Fibroblast of gingiva (primary cell): Measurements from ENCODE around the gene LTB4R2.
"Not testable (repeated sequence)": the region's sequence is repeated elsewhere in the genome, so short reads cannot be mapped to it uniquely, and the experiment has no call there.

ENCODE experiments used
- DNase-seq: peaks from one replicate; pipeline ENCODE4 v3.0.0-alpha.2; 2011; ENCODE audit warnings: low read depth

The LTB4R2 gene

DNA sequence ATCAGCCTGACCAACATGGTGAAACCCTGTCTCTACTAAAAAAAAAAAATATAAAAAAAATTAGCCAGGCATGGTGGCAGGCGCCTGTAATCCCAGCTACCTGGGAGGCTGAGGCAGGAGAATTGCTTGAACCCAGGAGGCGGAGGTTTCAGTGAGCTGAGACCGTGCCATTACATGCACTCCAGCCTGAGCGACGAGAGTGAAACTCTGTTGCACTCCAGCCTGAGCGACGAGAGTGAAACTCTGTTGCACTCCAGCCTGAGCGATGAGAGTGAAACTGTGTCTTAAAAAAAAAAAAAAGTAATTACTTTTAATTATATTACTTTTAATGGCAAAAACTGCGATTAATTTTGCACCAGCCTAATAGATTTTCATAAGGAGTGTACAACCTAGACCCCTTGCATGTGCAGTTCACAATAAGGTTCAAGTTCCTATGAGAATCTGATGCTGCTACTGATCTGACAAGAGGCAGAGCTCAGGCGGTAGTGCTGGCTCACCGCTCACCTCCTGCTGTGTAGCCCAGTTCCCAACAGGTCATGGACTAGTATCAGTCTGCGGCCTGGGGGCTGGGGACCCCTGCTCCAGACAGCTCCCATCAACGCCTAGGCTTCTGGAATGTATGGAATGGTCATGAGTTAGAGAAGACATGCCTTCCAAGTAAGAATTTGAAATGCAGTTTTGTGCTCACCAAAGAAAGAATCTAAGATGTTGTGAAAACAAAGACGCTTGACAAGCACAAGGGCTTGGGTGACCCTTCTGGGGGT, 11.5 kb downstream of the LTB4R2 start:
- no peak for DNase-seq

DNA sequence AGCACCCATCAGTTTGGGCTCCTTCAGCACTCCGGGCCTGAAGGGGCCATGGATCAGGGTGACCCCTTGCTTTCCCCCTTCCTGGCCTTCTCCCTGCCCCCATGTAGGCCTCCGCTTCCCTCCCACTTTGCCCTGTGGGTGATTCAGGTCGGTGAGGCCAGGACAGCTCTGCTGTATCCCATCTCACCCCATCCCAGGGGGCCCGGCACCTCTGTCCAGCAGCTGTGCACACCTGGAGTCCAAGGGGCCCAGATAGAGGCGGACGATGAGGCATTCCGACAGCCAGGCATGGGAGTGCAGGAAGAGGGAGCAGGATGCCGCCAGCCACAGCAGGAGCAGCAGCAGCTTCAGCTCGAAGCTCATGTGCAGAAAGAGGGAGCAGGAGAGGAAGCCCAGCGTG, 12.7 kb downstream of the LTB4R2 start:
- no peak for DNase-seq

DNA sequence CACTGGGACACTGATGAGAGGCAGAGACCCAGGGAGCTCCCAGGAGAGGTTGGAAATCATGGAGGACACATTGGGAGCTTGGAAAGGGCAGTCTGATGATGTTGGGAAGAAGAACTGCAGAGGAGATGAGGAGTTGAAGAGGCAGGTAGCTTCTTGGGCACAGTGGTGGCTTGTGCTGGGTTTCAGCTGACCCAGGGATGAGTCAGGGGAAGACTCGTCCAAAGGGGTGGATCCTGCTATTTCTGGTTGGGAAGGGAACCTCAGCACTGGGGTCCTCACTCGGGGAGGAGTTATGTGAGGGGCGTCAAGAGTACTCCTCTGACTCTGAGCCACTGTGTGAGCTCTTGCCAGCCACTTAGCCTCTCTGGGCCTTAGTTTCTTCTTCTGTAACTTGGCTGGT, 13.4 kb downstream of the LTB4R2 start:
- no peak for DNase-seq

DNA sequence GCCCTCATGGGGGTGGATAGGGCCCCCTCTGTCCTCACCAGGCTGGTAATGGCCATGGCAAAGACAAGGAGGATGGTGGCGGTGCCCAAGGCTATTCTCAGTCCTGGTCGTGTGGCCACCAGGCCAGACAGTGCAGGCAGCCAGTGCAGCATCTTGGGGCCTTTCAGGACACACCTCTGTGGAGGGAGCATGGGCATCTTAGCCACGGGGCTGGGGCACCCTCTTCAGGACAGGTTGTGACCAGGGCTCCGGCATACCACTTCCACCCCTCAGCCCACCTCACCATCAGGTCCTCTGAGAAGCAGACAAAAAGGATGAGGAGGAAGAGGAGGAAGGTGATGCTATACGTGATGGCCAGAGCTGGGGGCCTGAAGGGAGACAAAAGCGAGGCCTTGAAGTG, 14.1 kb downstream of the LTB4R2 start:
- DNase-seq, result no peak

DNA sequence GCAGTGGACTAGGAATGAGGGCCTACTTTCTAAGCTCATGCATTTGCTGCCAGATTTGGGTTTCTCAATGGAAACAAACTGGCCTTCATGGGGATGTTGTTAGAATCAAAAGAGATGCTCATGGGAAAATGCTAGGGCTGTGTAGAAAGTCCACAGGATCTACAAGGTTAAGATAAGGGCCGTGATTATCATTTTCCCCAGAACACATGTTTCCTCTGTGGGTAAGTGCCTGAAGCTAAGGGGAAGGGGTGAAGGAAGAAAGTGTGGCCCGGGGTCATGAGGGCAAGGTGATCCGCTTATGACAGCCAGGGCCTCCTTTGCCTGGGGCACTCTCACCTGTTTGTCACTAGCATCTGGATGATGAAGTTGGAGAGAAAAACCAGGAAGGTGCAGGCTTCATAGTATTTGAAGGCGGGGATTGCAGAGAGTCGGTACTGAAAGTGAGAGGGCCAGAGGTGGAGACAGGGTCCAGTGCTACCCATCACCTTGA, 15.1 kb downstream of the LTB4R2 start:
- no peak for DNase-seq

DNA sequence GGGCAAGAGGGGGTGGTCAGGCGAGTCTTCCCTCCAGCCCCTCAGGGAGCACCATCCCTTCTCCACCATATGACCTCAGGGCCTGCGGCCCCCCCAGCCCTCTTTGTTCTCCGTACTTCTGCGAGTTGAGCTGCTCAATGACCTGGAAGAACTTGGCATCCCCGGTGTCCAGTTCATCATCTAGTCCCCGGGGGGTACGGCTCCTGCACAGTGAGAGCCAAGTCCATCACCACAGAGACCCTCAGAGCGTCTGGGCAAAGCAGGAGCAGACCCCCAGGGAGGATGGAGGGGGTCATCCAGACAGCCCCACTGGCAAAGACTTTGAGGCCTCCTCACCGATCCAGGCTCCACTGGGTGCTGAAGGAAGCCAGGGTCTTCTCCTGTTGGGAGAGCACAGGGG, 16.0 kb downstream of the LTB4R2 start:
- DNase-seq, result no peak

DNA sequence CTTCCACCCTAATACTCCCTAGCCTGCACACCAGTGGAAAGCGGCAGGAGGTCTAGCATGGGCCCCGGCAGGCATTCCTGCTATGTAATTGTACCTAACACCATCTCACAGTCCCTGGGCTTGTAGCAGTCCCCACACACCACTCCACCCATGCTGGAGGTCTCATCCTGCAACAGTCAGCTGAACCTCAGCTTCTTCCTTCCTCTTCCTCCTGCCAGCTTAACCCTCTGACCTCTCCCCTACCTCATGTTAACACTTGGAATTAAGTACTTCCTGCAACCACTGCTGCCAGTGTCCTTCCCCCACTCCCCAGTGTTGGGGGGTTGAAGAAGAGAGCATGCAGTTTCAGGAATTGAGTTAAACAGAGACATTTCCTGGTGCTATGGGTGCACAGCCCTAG, 17.4 kb downstream of the LTB4R2 start:
- no peak for DNase-seq

DNA sequence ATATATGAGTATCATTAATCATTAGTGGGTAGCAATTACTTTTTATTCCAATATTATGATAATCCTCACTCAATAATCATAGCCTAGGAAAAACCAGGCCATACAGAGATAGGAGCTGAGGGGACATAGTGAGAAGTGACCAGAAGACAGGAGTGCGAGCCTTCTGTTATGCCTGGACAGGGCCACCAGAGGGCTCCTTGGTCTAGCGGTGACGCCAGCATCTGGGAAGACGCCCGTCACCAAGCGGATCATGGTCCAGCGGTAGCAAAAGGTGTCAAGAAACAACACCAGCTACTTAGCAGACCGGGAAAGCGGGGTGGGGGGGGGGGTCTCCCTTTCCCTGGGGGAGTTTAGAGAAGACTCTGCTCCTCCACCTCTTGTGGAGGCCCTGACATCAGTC, 18.0 kb downstream of the LTB4R2 start:
- DNase-seq, result not testable (repeated sequence)

DNA sequence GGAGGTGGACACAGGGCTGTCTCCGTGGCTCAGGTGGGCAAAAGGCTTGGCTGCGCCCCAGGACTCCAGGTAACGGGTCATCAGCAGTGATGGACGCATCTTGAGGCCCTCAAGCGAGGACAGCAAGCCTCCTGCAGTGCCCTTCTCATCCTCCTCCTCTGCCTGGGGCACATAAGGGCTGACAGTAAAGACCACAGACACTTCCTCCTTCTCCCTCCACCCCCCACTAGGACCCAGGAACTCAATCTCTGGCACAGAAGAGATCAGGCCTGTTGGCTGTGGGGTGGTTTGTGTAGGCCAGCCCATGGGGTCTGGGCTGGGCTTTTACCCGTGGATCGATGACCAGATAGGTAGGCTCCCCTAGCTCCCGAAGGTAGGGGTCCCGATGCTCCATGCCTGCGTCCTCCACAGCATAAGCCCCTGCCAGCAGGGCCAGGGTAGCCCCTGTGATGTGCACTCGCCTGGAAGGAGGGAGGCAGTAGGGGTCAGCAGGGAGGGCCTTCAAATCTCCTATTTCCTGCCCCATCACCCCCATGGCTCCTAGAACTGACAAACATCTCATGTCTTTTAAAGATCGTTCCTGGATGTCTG, 19.2 kb downstream of the LTB4R2 start:
- DNase-seq, result no peak

DNA sequence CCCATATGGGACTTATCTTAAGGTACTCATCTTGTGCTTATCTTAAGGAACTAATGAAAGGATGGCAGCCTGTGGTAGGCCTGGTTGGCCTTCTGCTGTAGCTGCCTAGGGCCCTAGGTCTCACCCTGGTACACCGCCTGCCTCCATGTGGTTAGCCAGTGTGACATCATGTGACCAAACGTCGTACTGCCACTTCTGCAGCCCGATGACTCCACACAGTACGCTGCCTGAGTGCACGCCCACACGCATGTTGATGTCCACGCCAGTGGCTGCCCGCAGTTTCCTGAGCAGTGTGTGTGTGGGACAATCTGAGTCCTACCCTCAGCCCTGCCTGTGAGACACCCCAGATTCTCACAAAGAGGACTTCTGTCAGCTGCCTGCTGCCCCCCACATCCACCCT, 19.8 kb downstream of the LTB4R2 start:
- no peak for DNase-seq

DNA sequence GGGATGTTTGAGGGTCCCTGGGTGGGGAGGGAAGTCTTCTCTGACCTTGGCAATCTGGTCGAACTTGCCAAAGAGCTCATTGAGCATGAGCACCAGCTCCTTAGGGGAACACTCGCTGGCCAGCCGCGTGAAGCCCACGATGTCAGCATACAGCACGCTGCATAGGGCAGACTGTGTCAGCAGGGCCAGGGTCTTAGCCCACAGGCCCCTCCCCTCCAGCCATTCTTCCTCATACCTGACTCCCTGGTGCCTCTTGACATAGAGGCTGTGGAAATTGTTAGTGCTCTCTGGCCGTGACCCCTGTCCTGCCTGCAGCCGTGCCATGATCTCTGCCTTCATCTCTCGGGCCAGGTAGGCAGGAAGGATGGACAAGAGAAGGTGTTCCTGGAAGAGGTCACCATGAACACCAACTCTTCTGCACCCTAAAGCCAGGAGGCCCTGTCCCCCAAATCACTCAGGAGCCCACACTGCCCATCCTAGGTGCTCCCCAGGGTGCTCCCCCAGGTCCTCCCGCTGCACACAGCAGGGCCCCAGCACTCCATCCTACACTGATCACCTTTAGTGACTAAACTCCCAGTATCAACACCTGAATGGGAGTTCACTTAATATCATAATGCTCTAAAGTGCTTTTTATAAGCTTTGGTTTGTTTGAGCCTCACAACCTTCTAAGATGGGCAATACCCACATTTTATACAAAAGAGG, 21.2 kb downstream of the LTB4R2 start:
- no peak for DNase-seq

DNA sequence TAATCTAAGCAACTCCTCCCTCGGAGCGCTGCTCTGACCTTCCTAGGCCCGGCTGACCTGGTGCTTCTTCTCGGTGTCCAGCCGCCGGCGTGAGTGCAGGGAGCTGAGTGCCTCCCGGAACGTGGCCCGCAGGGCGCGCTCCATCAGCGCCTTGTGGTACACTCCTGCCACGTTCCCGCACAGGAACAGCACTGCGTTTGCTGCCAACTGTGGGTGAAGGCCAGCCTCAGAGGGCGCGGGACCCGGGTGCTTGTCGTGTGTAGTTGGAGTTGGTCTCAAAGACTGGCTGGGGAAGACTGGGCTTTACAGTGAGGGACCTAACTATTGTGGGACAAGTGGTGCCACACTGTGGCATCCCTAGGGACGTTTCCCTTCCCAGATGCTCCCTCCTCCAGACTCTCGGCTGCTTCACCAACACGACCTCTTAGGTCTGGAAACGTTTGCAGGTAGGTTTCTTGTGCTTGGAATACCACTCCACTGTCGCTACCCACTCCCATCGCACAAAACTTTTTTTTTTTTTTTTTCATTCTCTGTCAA, 21.9 kb downstream of the LTB4R2 start:
- DNase-seq, result no peak

DNA sequence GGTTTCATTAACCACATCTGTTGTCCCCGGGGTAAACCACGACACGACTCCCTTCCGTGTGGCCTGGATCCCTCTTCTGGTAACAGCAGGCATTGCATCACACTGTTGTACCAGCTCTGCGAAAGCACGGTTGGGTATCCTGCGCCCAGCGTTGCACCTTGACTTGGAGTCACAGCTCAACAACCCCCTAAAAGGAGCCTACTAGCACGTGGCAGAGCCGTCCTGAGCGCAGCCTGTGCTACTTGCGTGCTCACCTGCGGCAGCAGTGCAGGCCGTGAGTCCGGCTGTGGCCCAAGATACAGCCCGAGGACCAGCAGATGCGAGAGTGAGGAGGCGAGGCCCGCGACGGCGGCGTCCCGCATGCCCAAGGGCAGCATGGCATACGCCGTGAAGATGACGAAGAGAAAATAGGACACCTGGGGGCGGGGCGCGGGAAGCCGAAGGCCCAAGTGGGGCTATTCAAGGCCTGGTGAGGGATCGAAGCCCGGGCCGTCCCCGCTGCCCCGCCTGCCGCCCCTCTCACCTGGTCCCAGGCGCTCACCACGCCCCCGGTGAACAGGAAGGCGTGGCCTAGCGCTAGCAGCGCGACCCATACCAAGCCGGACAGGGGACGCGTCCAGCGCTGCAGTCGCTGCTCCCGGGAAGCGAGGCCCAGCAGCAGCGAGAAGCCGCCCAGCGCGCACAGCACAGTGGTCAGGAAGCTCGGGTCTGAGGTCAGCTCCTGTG, 22.5 kb downstream of the LTB4R2 start:
- peak; percentile 44 for DNase-seq

DNA sequence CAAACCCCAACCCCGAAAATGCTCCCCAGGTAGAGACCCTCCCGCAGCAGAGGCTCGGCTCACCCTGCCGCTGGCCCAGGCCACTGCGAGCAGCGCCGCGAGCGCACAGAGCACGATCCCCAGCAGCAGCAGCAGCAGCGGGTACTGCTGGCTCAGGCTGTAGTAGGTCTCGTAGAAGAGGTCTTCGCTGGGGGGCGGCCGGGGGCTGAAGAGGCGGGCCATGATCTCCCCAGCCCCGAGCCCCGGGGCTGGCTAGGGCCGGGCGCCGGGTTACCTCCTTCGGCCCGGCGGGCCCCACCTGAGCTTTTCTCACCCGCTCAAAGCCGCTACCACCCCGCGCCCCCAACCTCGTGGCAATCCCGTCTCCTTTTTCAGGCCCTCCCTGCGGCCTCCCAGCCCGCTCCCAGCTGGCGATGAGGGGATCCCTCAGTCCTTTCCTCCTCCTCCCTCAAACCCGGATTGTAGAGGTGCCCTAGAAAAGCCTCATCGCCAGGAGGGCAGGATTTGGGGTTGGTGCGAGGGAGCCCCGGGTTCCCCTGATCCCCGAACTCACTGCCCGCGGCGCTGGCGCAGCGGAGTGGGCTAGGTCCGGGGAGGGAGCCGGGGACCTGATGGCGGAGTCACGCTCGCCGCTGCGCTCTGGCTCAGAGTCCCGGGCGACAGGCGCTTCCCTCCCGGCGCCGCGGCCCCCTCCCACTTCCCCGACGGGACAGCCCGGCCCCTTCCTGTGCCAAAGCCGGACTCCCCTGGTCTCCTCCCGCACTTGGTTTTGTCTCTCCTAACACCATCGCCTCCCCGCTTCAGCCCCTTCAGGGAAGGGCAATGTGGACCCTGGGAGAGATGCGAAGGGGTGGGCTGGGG, 24.7 kb downstream of the LTB4R2 start, which contains the start of gene ADCY4:
Gene ADCY4 (minus strand): TSS at position 641 of the 861 bp plus-strand sequence. CDS start 419 bp downstream, at position 222.
- no peak for DNase-seq

DNA sequence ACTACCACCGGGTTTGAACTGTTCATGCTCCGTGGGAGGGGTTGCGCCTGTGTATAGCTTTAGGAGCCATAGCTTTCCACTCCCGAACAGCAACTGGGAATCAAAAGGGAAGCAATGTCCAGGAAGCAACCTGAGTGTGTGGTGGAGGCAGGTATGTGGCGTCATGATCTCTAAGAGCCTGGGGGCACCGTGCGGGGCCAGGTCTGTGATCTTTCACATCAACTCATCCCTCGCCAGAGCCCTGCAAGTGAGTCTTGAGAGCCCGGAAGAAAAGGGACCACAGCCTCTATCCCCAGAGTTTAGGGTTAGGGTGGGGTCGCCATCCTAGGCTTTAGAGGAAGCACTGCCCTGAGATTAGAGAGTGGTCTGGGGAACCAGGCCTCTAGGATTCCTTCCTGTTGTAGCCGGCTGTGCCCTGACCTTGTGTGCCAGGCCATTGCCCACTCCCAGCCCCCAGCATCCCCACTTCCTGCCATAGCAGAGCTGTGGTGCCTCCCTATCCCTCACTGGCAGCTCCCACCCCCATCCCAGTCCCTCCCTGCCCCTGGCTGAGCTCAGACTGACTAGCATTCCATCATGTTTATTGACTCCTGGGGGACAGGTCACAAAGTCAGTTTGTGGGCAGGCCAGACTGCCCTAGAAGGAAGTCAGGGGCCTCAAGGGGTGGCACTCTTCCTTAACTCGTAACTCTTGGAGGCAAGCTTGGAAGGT, 25.7 kb downstream of the LTB4R2 start:
- DNase-seq, result no peak

DNA sequence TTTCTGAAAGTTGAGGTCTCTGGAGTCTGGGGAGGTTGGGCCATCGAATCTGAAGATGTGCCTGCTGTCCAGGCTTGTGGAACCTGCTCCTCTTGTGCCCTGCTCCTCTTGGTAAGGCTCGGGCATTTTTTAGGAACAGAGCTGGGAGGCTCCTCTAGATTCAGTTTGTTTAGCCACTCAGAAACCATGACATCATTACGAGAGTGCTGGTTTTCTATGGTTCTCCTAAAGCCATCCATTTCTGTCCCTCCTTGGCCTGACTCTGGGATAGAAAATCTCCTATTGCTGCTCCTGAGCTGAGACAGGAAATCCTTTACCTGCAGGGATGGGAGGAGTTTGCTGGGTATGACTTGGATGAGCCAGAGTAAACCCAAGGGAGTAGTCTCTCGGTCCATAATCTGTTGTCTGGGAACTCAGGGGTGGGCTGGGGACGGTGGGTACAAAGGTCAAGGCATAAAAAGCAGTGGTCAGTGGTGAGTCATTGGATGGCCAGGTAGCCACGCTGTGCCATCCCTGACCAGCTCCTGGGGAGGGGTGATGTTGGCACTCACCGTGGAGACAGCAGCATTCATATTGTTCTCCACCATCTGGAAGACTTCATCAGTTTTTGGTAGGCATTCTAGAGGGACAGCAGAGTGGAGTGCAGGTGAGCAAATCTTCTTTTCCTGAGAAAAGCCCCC, 27.3 kb downstream of the LTB4R2 start:
- no peak for DNase-seq

DNA sequence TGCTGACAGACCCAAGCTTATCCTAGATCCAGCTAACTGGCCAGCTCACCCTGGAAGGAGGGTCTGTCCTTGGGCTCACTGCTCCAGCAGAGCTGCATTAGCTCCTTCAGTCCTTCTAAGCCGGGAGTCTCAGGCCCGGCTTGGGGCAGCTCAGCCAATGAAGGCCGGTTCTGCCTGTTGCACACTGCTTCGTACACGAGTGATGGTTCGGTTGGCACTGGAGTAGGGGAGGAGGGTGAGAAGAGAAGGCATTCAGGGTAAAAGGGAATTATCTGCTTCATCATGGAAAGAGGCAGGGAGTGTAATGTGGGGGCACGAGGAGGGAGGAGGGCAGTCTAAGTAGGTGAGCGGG, 27.9 kb downstream of the LTB4R2 start:
- DNase-seq, result no peak

DNA sequence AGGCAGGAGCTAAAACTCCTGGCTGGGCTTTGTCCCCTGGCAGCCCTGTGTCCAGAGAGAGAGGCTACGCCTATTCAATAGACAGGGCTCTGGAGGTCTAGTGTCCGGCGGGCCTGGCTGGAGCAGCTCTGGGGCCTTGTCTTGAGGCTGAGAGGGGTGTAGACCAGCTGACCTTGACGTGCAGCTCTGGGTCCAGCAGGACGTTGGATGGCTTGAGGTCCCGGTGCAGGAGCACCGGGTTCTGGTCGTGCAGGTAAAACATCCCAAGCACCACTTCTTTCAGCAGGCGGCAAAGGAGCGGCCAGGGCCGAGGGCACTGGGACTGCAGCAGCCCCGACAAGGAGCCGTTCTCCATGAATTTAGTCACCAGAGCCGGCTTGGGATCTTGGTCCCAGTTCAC, 28.9 kb downstream of the LTB4R2 start:
- no peak for DNase-seq

DNA sequence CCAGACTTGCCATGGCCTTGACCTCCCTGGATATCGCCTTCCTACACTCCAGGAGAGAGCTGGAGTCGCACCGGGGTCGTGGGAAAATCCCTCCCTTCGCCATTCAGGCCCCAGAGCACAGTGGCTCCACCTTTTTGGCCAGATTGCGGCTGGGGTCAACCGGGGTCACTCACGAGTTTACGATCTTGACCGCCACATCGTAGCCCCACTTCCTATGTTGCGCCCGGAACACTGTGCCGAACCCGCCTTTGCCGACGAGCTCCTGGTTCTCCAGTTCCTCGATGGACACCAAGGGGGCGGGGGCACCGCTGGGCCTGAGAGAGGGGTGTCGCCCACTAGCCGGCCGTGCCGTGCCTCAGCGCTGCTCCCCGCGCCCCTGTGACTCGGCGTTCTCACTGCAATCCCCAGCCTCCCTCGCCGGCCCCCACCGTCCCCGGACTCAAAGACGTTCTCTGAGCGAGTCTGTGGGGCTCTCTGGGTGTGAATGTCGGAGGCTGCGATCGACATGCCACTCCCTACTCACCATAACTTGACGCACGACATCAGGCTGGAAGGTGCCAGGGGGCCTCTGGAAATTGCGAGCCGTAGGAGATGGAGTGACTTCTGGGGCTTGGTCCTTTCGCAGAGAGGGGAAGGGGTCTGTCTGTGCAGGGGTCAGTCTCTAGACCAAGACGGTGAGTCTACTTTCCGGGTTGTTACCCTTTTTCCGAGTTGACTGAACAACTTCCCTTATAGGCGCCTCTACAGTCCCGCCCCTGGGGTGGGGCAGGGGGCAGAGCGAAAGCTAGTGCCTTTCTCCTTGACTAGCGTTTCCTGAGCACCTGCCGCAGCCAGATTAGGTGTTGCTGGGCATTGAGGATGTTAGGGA, 29.6 kb downstream of the LTB4R2 start, which contains the start of gene RIPK3:
Gene RIPK3 (minus strand): TSS at position 708 of the 868 bp plus-strand sequence. CDS start 165 bp downstream, at position 543.
- DNase-seq, result no peak
